DND-41 (cell line): ENCODE results near the gene IQGAP3.
"Not testable (repeated sequence)": the region's sequence is repeated elsewhere in the genome, so short reads cannot be mapped to it uniquely, and the experiment has no call there.

ENCODE experiments used
- ATAC-seq: fragments of 200-7000 bp; cut with Tn5 transposase; 3 replicates; pipeline ENCODE4 v1.9.1; 2021; ENCODE audit warnings: low read depth; ENCODE audit not compliant: insufficient read depth
- DNase-seq: peaks from one replicate; pipeline ENCODE4 v3.0.0-alpha.2; 2020
- H2AFZ ChIP-seq: 2 replicates; pipeline ENCODE4 v1.6.0; 2012; ENCODE audit warnings: low read depth, low read length
- H3K27ac ChIP-seq: 2 replicates; pipeline ENCODE4 v1.5.1; 2012; ENCODE audit warnings: low read length, inconsistent platforms
- H3K27me3 ChIP-seq: fragments of 200-600 bp; sonication (generic); 2 replicates; pipeline ENCODE4 v1.6.0; 2012; ENCODE audit warnings: low read length, mild to moderate bottlenecking, inconsistent platforms; ENCODE audit not compliant: insufficient read depth, poor library complexity
- H3K36me3 ChIP-seq: 2 replicates; pipeline ENCODE4 v1.5.1; 2012; ENCODE audit warnings: low read length, inconsistent platforms; ENCODE audit not compliant: insufficient read depth
- H3K4me1 ChIP-seq: 2 replicates; pipeline ENCODE4 v1.5.1; 2012; ENCODE audit warnings: mild to moderate bottlenecking, low read length; ENCODE audit not compliant: insufficient read depth
- H3K4me2 ChIP-seq: 2 replicates; pipeline ENCODE4 v1.6.0; 2012; ENCODE audit warnings: mild to moderate bottlenecking, moderate library complexity, low read length, inconsistent platforms; ENCODE audit not compliant: insufficient read depth
- H3K4me3 ChIP-seq, 2 experiments: fragments of 200-600 bp in 1 of 2; shearing (Covaris generic) in 1 of 2; 2 replicates each; pipeline ENCODE4 v1.5.1; 2012 to 2016; ENCODE audit warnings: inconsistent platforms in 2 of 2, low read length in 2 of 2, mild to moderate bottlenecking in 2 of 2, low read depth in 1 of 2, moderate library complexity in 1 of 2
- H3K79me2 ChIP-seq: 2 replicates; pipeline ENCODE4 v1.6.0; 2012; ENCODE audit warnings: low read length, inconsistent platforms; ENCODE audit not compliant: insufficient read depth
- H3K9ac ChIP-seq: 2 replicates; pipeline ENCODE4 v1.6.0; 2012; ENCODE audit warnings: low read depth, mild to moderate bottlenecking, inconsistent platforms, low read length, moderate library complexity
- H3K9me3 ChIP-seq: 2 replicates; pipeline ENCODE4 v1.5.1; 2012; ENCODE audit warnings: low read length, moderate library complexity, mild to moderate bottlenecking, inconsistent platforms; ENCODE audit not compliant: insufficient read depth, severe bottlenecking
- H4K20me1 ChIP-seq: 2 replicates; pipeline ENCODE4 v1.6.0; 2012; ENCODE audit warnings: low read length; ENCODE audit not compliant: insufficient read depth
- EZH2 ChIP-seq: IDR thresholded peaks from 3 replicates; pipeline ENCODE4 v1.6.1; 2012; ENCODE audit warnings: borderline replicate concordance, low read depth, mild to moderate bottlenecking, moderate library complexity, low read length, inconsistent platforms; ENCODE audit not compliant: severe bottlenecking
- TF ChIP-seq, protein P1 (sequence below): IDR thresholded peaks from 2 replicates; pipeline ENCODE4 v1.5.1; 2012; ENCODE audit warnings: borderline replicate concordance, low read length, moderate library complexity, mild to moderate bottlenecking; ENCODE audit not compliant: poor library complexity, severe bottlenecking; ENCODE audit errors: extremely low read depth

Gene IQGAP3

DNA sequence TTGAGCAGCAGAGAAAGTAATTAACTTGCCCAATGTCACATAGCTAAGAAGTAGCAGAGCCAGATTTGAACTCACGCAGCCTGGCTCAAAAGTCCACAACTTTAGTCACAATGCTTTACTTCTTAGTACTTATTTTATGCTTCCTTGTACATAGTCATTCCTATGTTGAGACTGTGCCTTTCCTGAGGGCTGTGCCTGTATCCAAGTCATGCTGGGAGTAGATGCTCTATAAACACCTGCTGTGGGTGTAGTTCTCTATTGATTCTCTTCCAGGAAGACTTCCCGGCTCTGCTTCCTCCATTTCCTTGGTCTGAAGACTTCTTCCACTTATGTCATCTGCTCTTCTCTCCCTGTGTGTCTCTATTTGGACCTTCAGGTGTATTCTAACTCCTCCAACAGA, 16.6 kb downstream of the IQGAP3 start:
- Histone ChIP-seq H2AFZ (no peak overlapping the region), H3K9ac (no peak overlapping the region), H3K9me3 (no peaks in the 10 kb centered on the region), H3K4me2 (no peak overlapping the region), H3K4me3 (no peak overlapping the region), H3K27ac (no peak overlapping the region), H3K36me3 (peaks cover 60% of the 10 kb centered on the region), H3K27me3 (no peaks in the 10 kb centered on the region), H3K79me2 (no peaks in the 10 kb centered on the region), H3K4me1 (no peaks in the 10 kb centered on the region), H4K20me1 (no peaks in the 10 kb centered on the region)
- ATAC-seq (no peak), DNase-seq (no peak)
- TF ChIP-seq, protein P1, sequence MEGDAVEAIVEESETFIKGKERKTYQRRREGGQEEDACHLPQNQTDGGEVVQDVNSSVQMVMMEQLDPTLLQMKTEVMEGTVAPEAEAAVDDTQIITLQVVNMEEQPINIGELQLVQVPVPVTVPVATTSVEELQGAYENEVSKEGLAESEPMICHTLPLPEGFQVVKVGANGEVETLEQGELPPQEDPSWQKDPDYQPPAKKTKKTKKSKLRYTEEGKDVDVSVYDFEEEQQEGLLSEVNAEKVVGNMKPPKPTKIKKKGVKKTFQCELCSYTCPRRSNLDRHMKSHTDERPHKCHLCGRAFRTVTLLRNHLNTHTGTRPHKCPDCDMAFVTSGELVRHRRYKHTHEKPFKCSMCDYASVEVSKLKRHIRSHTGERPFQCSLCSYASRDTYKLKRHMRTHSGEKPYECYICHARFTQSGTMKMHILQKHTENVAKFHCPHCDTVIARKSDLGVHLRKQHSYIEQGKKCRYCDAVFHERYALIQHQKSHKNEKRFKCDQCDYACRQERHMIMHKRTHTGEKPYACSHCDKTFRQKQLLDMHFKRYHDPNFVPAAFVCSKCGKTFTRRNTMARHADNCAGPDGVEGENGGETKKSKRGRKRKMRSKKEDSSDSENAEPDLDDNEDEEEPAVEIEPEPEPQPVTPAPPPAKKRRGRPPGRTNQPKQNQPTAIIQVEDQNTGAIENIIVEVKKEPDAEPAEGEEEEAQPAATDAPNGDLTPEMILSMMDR: no peak
- no peak for TF ChIP-seq EZH2

- Histone ChIP-seq H3K36me3 (peaks cover 61% of the 10 kb centered on the region), H3K4me3 (no peak overlapping the region), H3K4me2 (no peak overlapping the region), H3K79me2 (no peaks in the 10 kb centered on the region), H3K9me3 (no peaks in the 10 kb centered on the region), H2AFZ (no peak overlapping the region), H3K27me3 (no peaks in the 10 kb centered on the region), H3K27ac (no peak overlapping the region), H3K9ac (no peak overlapping the region), H3K4me1 (no peaks in the 10 kb centered on the region), H4K20me1 (no peaks in the 10 kb centered on the region)
- no peak for ATAC-seq
- no peak for DNase-seq
- no peak for TF ChIP-seq EZH2
- TF ChIP-seq, protein P1: no peak
Observed at GRCh38 chr1:156554971-156555370, 17.4 kb downstream of the IQGAP3 start.

GRCh38 chr1:156553860-156554485, 18.4 kb downstream of the IQGAP3 start:
- no peak overlapping the region for H3K4me3 ChIP-seq
- DNase-seq: no peak
- no peak overlapping the region for H2AFZ ChIP-seq
- H3K27ac ChIP-seq: no peak overlapping the region
- no peaks in the 10 kb centered on the region for H3K9me3 ChIP-seq
- no peak overlapping the region for H3K9ac ChIP-seq
- H3K79me2 ChIP-seq: no peaks in the 10 kb centered on the region
- no peak overlapping the region for H3K4me2 ChIP-seq
- no peaks in the 10 kb centered on the region for H4K20me1 ChIP-seq
- H3K4me1 ChIP-seq: no peaks in the 10 kb centered on the region
- peaks cover 57% of the 10 kb centered on the region for H3K36me3 ChIP-seq
- no peaks in the 10 kb centered on the region for H3K27me3 ChIP-seq
- TF ChIP-seq, protein P1: no peak
- no peak for ATAC-seq

DNA sequence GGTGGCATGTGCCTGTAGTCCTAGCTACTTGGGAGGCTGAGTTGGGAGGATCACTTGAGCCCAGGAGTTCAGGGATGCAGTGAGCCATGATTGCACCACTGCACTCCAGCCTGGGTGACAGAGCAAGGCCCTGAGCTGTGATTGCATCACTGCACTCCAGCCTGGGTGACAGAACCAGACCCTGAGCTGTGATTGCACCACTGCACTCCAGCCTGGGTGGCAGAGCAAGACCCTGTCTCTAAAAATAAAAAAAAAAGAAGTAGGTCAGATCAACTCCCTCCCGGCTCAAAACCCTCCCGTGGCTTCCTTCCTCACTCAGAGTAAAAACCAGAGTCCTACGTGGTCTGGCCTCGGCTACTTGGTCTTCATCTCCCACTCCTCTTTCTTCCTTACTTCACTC, 19.4 kb downstream of the IQGAP3 start:
- H2AFZ ChIP-seq, H3K9ac ChIP-seq, H3K4me2 ChIP-seq, H3K4me3 ChIP-seq, H3K4me1 ChIP-seq, H3K27ac ChIP-seq, H4K20me1 ChIP-seq, H3K79me2 ChIP-seq, DNase-seq, ATAC-seq, H3K9me3 ChIP-seq, H3K27me3 ChIP-seq: not testable (repeated sequence)
- peaks cover 66% of the 10 kb centered on the region for H3K36me3 ChIP-seq
